MM.1S (cell line): ENCODE results near the gene FLNC.

Source experiments
- DNase-seq: peaks from one replicate; pipeline ENCODE4 v3.0.0-alpha.2; 2015
- H2AFZ ChIP-seq: fragments of 300-600 bp; sonication (generic); 2 replicates; pipeline ENCODE4 v1.6.0; 2016; ENCODE audit warnings: antibody characterized with exemption, low read length
- H3F3A ChIP-seq: fragments of 300-600 bp; sonication (generic); 2 replicates; pipeline ENCODE4 v1.6.1; 2016; ENCODE audit warnings: mild to moderate bottlenecking, antibody characterized with exemption, low read length, moderate library complexity, mixed read lengths; ENCODE audit not compliant: insufficient read depth
- H3K27ac ChIP-seq: fragments of 300-600 bp; sonication (generic); 2 replicates; pipeline ENCODE4 v1.5.1; 2016; ENCODE audit warnings: mild to moderate bottlenecking, low read length
- H3K27me3 ChIP-seq: fragments of 300-600 bp; sonication (generic); replicated peaks from 2 replicates; pipeline ENCODE4 v1.6.0; 2016; ENCODE audit warnings: low read length; ENCODE audit not compliant: insufficient read depth
- H3K36me3 ChIP-seq: fragments of 300-600 bp; sonication (generic); replicated peaks from 2 replicates; pipeline ENCODE4 v1.6.1; 2016; ENCODE audit warnings: mild to moderate bottlenecking, low read length, mixed read lengths; ENCODE audit not compliant: insufficient read depth
- H3K4me1 ChIP-seq: fragments of 300-600 bp; sonication (generic); 2 replicates; pipeline ENCODE4 v1.6.1; 2016; ENCODE audit warnings: low read length, mixed read lengths
- H3K4me2 ChIP-seq: fragments of 300-600 bp; sonication (generic); 2 replicates; pipeline ENCODE4 v1.6.0; 2016; ENCODE audit warnings: low read depth, low read length
- H3K4me3 ChIP-seq: fragments of 300-600 bp; sonication (generic); 2 replicates; pipeline ENCODE4 v1.5.1; 2016; ENCODE audit warnings: low read length, mixed read lengths
- H3K79me2 ChIP-seq: fragments of 300-600 bp; sonication (generic); 2 replicates; pipeline ENCODE4 v1.6.1; 2016; ENCODE audit warnings: mixed run types, low read length, mixed read lengths
- H3K9ac ChIP-seq: fragments of 300-600 bp; sonication (generic); 2 replicates; pipeline ENCODE4 v1.6.1; 2016; ENCODE audit warnings: low read length, mixed read lengths
- H3K9me2 ChIP-seq: fragments of 300-600 bp; sonication (generic); replicated peaks from 2 replicates; pipeline ENCODE4 v1.6.1; 2016; ENCODE audit warnings: mild to moderate bottlenecking, low read length, mixed read lengths; ENCODE audit not compliant: insufficient read depth
- H3K9me3 ChIP-seq: fragments of 300-600 bp; sonication (generic); replicated peaks from 2 replicates; pipeline ENCODE4 v1.6.1; 2016; ENCODE audit warnings: mild to moderate bottlenecking, low read length, mixed read lengths; ENCODE audit not compliant: insufficient read depth
- H4K20me1 ChIP-seq: fragments of 300-600 bp; sonication (generic); 2 replicates; pipeline ENCODE4 v1.6.1; 2016; ENCODE audit warnings: mild to moderate bottlenecking, low read length, moderate library complexity, mixed read lengths; ENCODE audit not compliant: insufficient read depth
- EZH2 ChIP-seq: fragments of 300-600 bp; sonication (generic); optimal IDR thresholded peaks from 2 replicates; pipeline ENCODE3; 2017; ENCODE audit warnings: low read depth, mild to moderate bottlenecking, antibody characterized with exemption, low read length, mixed read lengths
- EZH2phosphoT487 ChIP-seq: fragments of 300-600 bp; sonication (generic); IDR thresholded peaks from 2 replicates; pipeline ENCODE4 v1.6.1; 2018; ENCODE audit warnings: antibody characterized with exemption, low read length
- TF ChIP-seq, protein P1 (sequence below): fragments of 300-600 bp; sonication (generic); IDR thresholded peaks from 2 replicates; pipeline ENCODE4 v1.5.1; 2016; ENCODE audit warnings: antibody characterized with exemption, low read length, mixed read lengths

The FLNC gene

DNA sequence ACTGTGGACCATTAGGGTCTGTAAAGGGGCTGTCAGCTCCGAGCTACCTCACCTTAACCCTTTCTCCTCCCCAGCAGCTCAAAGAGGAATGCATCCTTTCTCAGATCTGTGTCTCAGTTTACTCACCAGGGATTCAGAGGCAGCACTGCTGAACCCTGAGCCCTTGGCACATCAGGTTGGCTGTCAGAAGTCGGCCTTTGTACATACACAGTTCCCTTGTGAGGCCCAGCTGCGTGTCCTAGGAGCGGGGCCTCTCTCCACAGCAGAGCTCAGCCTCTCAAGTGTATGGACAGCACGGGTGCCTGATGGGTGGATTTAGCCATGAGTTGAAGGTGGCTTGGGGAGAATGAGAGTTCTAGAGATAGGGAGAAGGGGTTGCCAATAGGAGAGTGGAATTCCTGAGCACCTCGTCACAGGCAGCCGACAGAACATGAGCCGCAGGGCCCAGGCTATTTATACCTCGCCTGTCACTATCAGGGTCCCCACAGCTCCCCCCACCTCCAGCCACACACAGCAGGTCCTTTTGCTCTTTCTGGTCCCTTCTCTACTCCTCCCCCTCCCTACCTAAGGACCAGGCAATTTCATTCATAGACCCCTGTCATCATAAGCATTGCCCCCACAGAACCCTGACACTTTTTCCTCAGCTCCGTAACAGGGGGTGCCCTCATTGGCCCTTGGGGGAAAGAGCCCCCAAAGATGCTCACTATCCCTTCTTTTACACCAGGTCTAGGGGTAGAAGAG is 2.1 kb upstream of the FLNC start:
- Histone ChIP-seq H3F3A (no peaks in the 10 kb centered on the region), H2AFZ (no peak overlapping the region), H3K9ac (no peak overlapping the region), H4K20me1 (no peaks in the 10 kb centered on the region), H3K4me1 (no peaks in the 10 kb centered on the region; the same call in 1 of the 2 replicates), H3K4me3 (no peak overlapping the region), H3K9me2 (no peaks in the 10 kb centered on the region), H3K27ac (no peak overlapping the region), H3K9me3 (no peaks in the 10 kb centered on the region), H3K36me3 (no peaks in the 10 kb centered on the region), H3K79me2 (no peaks in the 10 kb centered on the region), H3K4me2 (no peak overlapping the region), H3K27me3 (peaks cover 34% of the 10 kb centered on the region)
- TF ChIP-seq, protein P1, sequence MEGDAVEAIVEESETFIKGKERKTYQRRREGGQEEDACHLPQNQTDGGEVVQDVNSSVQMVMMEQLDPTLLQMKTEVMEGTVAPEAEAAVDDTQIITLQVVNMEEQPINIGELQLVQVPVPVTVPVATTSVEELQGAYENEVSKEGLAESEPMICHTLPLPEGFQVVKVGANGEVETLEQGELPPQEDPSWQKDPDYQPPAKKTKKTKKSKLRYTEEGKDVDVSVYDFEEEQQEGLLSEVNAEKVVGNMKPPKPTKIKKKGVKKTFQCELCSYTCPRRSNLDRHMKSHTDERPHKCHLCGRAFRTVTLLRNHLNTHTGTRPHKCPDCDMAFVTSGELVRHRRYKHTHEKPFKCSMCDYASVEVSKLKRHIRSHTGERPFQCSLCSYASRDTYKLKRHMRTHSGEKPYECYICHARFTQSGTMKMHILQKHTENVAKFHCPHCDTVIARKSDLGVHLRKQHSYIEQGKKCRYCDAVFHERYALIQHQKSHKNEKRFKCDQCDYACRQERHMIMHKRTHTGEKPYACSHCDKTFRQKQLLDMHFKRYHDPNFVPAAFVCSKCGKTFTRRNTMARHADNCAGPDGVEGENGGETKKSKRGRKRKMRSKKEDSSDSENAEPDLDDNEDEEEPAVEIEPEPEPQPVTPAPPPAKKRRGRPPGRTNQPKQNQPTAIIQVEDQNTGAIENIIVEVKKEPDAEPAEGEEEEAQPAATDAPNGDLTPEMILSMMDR = no peak
- TF ChIP-seq EZH2 (no peak), EZH2phosphoT487 (no peak)
- no peak for DNase-seq

DNA sequence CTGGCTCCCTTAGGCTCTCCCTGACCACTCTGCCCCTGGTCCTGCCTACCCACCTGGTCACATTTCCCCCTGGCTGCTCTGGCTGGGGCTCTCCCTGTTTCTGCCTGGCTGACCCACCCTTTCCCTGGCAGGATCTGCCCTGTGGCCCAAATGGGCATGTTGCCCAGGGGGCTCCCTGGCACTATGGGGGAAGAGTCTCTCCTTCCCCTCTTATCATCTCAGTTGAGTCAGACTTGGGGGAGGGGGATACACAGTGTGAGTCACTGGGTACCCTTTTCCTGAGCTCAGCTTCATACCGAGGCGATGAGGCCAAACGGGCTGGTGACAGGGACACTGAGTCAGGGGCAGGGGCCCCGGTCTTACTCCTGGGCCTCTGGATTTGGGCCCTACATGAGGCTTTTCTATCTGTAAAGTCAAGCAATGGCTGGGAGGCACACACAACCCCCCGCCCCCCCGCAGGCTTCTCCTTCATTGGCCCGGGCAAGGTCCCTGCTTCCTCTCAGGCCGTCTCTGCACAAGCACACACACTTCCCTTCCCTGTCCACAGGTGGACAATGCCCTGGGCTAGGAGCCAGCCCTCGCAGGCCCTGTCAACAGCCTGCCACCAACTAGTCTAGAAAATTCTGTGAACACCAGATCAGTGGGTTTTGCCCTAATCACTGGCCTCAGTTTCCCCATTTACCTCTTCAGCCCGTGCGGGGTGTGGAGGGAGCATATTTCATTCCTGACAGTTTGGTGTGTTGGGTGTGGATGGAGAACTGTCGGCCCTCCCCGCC is 627 bp upstream of the FLNC start:
- Histone ChIP-seq H3K4me2 (no peak overlapping the region), H2AFZ (no peak overlapping the region)
- no peak for DNase-seq

DNA sequence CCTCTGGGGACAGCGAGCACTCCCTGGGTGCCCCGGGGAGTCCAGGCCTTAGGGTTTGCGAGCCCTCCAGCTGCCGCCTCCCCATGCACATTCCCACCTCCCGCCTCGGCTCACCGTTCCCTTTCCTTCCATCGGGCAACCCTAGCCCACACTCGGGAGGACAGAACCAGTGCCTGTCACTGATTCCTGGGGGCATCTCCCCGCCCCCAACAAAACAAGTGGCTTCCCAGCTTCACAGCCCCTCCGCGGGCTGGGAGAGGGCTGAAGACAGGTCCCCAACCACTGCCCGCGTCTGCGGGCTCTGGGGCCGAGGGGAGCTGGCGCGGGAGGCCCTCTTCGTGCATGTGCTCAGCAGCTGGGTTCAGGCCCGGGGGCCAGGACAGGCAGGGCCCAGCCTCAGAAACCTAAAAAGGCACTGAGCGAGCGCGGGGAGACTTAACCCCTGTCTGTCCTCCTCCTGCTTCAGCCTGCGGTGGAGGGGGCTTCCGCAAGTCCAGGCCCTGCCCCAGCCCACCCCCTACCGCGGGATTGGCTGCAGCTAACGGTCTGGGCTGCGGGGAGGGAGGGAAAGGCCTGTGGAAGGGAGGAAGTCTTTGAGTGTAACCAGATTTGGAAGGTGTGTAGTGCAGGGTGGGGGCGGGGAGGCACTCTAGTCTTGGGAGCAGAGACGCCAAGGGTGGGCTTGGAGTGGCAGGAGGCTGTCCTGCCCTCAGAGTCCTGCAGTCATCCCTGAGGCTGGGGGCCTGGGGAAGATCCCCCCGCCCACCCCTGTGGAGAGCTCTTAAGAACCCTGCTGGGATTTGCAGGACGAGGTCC is 1.2 kb downstream of the FLNC start:
- TF ChIP-seq EZH2 (no peak), EZH2phosphoT487 (no peak)
- TF ChIP-seq, protein P1 = no peak
- H3K4me2 ChIP-seq = no peak overlapping the region
- H3K9ac ChIP-seq = no peak overlapping the region
- no peaks in the 10 kb centered on the region for H3K79me2 ChIP-seq
- H3F3A ChIP-seq = no peaks in the 10 kb centered on the region
- peaks cover 49% of the 10 kb centered on the region for H3K27me3 ChIP-seq
- no peaks in the 10 kb centered on the region for H3K9me3 ChIP-seq
- H2AFZ ChIP-seq = no peak overlapping the region
- H3K36me3 ChIP-seq = no peaks in the 10 kb centered on the region
- H3K9me2 ChIP-seq = no peaks in the 10 kb centered on the region
- DNase-seq = no peak
- H3K27ac ChIP-seq = no peak overlapping the region
- H3K4me3 ChIP-seq = no peak overlapping the region
- H4K20me1 ChIP-seq = no peaks in the 10 kb centered on the region
- H3K4me1 ChIP-seq = no peaks in the 10 kb centered on the region; the same call in 1 of the 2 replicates

More for the DNA sequence above, 627 bp upstream of the FLNC start:
- Histone ChIP-seq H3K27me3 (peaks cover 38% of the 10 kb centered on the region), H3K4me1 (no peaks in the 10 kb centered on the region; the same call in 1 of the 2 replicates), H3K27ac (no peak overlapping the region), H3K36me3 (no peaks in the 10 kb centered on the region), H3F3A (no peaks in the 10 kb centered on the region), H4K20me1 (no peaks in the 10 kb centered on the region), H3K4me3 (no peak overlapping the region; the same call in 1 of the 2 replicates), H3K9me2 (no peaks in the 10 kb centered on the region), H3K79me2 (no peaks in the 10 kb centered on the region), H3K9me3 (no peaks in the 10 kb centered on the region), H3K9ac (no peak overlapping the region)
- no peak for TF ChIP-seq EZH2
- TF ChIP-seq EZH2phosphoT487 = no peak
- TF ChIP-seq, protein P1 = no peak
